WTC11 (cell line): ENCODE results near the gene PDGFRB.

Experiments used
- ATF3 ChIP-seq: sonication (generic); formaldehyde crosslinking; conservative IDR thresholded peaks from 2 replicates; pipeline ENCODE4 v1.8.1; 2022; ENCODE audit warnings: mild to moderate bottlenecking, missing genetic modification reagents
- CTCF ChIP-seq: fragments of 200-600 bp; IDR thresholded peaks from 2 replicates; pipeline ENCODE4 v1.8.0; 2022; ENCODE audit warnings: antibody characterized with exemption
- E2F1 ChIP-seq: sonication (generic); formaldehyde crosslinking; IDR thresholded peaks from 2 replicates; pipeline ENCODE4 v1.8.0; 2022; ENCODE audit warnings: mild to moderate bottlenecking, missing genetic modification reagents
- E2F4 ChIP-seq: sonication (generic); formaldehyde crosslinking; IDR thresholded peaks from 2 replicates; pipeline ENCODE4 v1.8.1; 2022; ENCODE audit warnings: low read depth, mild to moderate bottlenecking, moderate library complexity, missing genetic modification reagents, borderline replicate concordance
- ESRRA ChIP-seq: sonication (generic); formaldehyde crosslinking; IDR thresholded peaks from 2 replicates; pipeline ENCODE4 v1.8.1; 2022; ENCODE audit warnings: mild to moderate bottlenecking, missing genetic modification reagents, borderline replicate concordance
- HMGXB4 ChIP-seq: sonication (generic); formaldehyde crosslinking; IDR thresholded peaks from 2 replicates; pipeline ENCODE4 v1.8.1; 2023; ENCODE audit warnings: mild to moderate bottlenecking, moderate library complexity, missing genetic modification reagents
- KAT7 ChIP-seq: sonication (generic); formaldehyde crosslinking; IDR thresholded peaks from 2 replicates; pipeline ENCODE4 v1.8.1; 2023; ENCODE audit warnings: missing genetic modification reagents, mild to moderate bottlenecking, borderline replicate concordance
- MXD4 ChIP-seq: fragments of 250-450 bp; sonication (Bioruptor Pico); IDR thresholded peaks from 2 replicates; pipeline ENCODE4 v1.8.0; 2021; ENCODE audit warnings: mild to moderate bottlenecking, moderate library complexity, borderline replicate concordance
- ZNF138 ChIP-seq: sonication (generic); formaldehyde crosslinking; conservative IDR thresholded peaks from 2 replicates; pipeline ENCODE4 v1.8.1; 2022; ENCODE audit warnings: mild to moderate bottlenecking, moderate library complexity, missing genetic modification reagents
- TF ChIP-seq, protein P1 (sequence below): sonication (generic); formaldehyde crosslinking; IDR thresholded peaks from 2 replicates; pipeline ENCODE4 v1.8.0; 2022; ENCODE audit warnings: mild to moderate bottlenecking, missing genetic modification reagents

GRCh38 chr5:150066901-150067396, 88.7 kb downstream of the PDGFRB start:
- TF ChIP-seq HMGXB4 (CRISPR knock-in tag) (no peak), CTCF (no peak), ESRRA (CRISPR knock-in tag) (no peak), E2F1 (no peak), ZNF138 (CRISPR knock-in tag) (no peak), MXD4 (CRISPR knock-in tag) (no peak), E2F4 (CRISPR knock-in tag) (no peak), ATF3 (CRISPR knock-in tag) (no peak), KAT7 (CRISPR knock-in tag) (no peak)
- TF ChIP-seq, protein P1, sequence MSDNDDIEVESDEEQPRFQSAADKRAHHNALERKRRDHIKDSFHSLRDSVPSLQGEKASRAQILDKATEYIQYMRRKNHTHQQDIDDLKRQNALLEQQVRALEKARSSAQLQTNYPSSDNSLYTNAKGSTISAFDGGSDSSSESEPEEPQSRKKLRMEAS (CRISPR knock-in tag) = no peak
